CD14-positive monocyte (primary cell): ENCODE results near the gene ZNF181. TPM values are rescaled to one million over a fixed set of nuclear protein-coding genes. Genes with fewer than 3 reads are reported as not detected.

ENCODE experiments used
- DNase-seq, 3 donors: peaks; one replicate each; pipeline ENCODE4 v3.0.0-alpha.2; 2011 to 2022
- H2AFZ ChIP-seq: 2 replicates; pipeline ENCODE4 v1.6.0; 2012; ENCODE audit warnings: mild to moderate bottlenecking, low read depth, low read length, inconsistent platforms; ENCODE audit not compliant: insufficient read depth, poor library complexity, severe bottlenecking
- H3K27ac ChIP-seq, 2 donors: 1 replicate in 1 of 2; 2 replicates in 1 of 2; pipeline ENCODE4 v1.5.1; 2012 to 2013; ENCODE audit warnings: low read length in 2 of 2, control low read depth in 1 of 2, inconsistent platforms in 1 of 2, low read depth in 1 of 2, mild to moderate bottlenecking in 1 of 2
- H3K27me3 ChIP-seq, 2 donors: one replicate each; pipeline versions ENCODE4 v1.6.0 to v1.6.1; 2011 to 2013; ENCODE audit warnings: low read length in 2 of 2; ENCODE audit not compliant: control insufficient read depth in 2 of 2, insufficient read depth in 2 of 2
- H3K36me3 ChIP-seq, 2 donors: replicated peaks in 1 of 2; 1 replicate in 1 of 2; 2 replicates in 1 of 2; pipeline versions ENCODE4 v1.5.1 to v1.6.1; 2012 to 2013; ENCODE audit warnings: low read length in 2 of 2, control low read depth in 1 of 2, inconsistent platforms in 1 of 2, mild to moderate bottlenecking in 1 of 2; ENCODE audit not compliant: insufficient read depth in 2 of 2, control insufficient read depth in 1 of 2
- H3K4me1 ChIP-seq, 2 donors: 1 replicate in 1 of 2; 2 replicates in 1 of 2; pipeline versions ENCODE4 v1.5.1 to v1.6.1; 2012 to 2013; ENCODE audit warnings: low read length in 2 of 2, control low read depth in 1 of 2, inconsistent platforms in 1 of 2, mild to moderate bottlenecking in 1 of 2, moderate library complexity in 1 of 2; ENCODE audit not compliant: insufficient read depth in 2 of 2, control insufficient read depth in 1 of 2
- H3K4me2 ChIP-seq: replicated peaks from 2 replicates; pipeline ENCODE3; 2012; ENCODE audit warnings: low read length, moderate library complexity, mild to moderate bottlenecking; ENCODE audit not compliant: poor library complexity, severe bottlenecking; ENCODE audit errors: extremely low read depth
- H3K4me3 ChIP-seq, 3 experiments: fragments of 200-600 bp in 1 of 3; sonication (generic) in 1 of 3; replicated peaks in 1 of 3; 1 replicate in 2 of 3; 2 replicates in 1 of 3; pipeline ENCODE4 v1.5.1; 2011 to 2013; ENCODE audit warnings: low read length in 3 of 3, mild to moderate bottlenecking in 3 of 3, control low read depth in 2 of 3, low read depth in 2 of 3, inconsistent platforms in 1 of 3, moderate library complexity in 1 of 3
- H3K79me2 ChIP-seq: 2 replicates; pipeline ENCODE4 v1.6.0; 2012; ENCODE audit warnings: mild to moderate bottlenecking, control low read depth, inconsistent platforms, low read length, moderate library complexity; ENCODE audit not compliant: insufficient read depth
- H3K9ac ChIP-seq: 2 replicates; pipeline ENCODE4 v1.6.0; 2017; ENCODE audit warnings: low read length, mild to moderate bottlenecking; ENCODE audit not compliant: insufficient read depth, poor library complexity, severe bottlenecking
- H3K9me3 ChIP-seq, 2 donors: replicated peaks in 1 of 2; 1 replicate in 1 of 2; 2 replicates in 1 of 2; pipeline versions ENCODE4 v1.5.1 to v1.6.1; 2012 to 2013; ENCODE audit warnings: low read length in 2 of 2, control low read depth in 1 of 2; ENCODE audit not compliant: control insufficient read depth in 1 of 2, insufficient read depth in 1 of 2
- H4K20me1 ChIP-seq: 2 replicates; pipeline ENCODE4 v1.6.0; 2012; ENCODE audit warnings: mild to moderate bottlenecking, low read length, control low read depth, moderate library complexity; ENCODE audit not compliant: insufficient read depth
- H3K27ac Mint-ChIP-seq, 7 donors: one replicate each; pipeline ENCODE4 v1.8.0; 2020; ENCODE audit warnings: mild to moderate bottlenecking in 7 of 7, mixed read lengths in 7 of 7, moderate library complexity in 6 of 7, inconsistent platforms in 2 of 7
- H3K27me3 Mint-ChIP-seq, 3 donors: one replicate each; pipeline ENCODE4 v1.8.0; 2021 to 2022; ENCODE audit warnings: low read depth in 3 of 3, mild to moderate bottlenecking in 3 of 3, mixed read lengths in 3 of 3, moderate library complexity in 3 of 3, inconsistent platforms in 1 of 3
- H3K36me3 Mint-ChIP-seq, 2 donors: one replicate each; pipeline ENCODE4 v1.8.0; 2020; ENCODE audit warnings: mixed read lengths in 2 of 2, inconsistent platforms in 1 of 2, mild to moderate bottlenecking in 1 of 2
- H3K4me1 Mint-ChIP-seq: one replicate; pipeline ENCODE4 v1.8.0; 2020; ENCODE audit warnings: mild to moderate bottlenecking, mixed read lengths
- H3K4me3 Mint-ChIP-seq, 2 donors: one replicate each; pipeline ENCODE4 v1.8.0; 2020; ENCODE audit warnings: mild to moderate bottlenecking in 2 of 2, mixed read lengths in 2 of 2, moderate library complexity in 1 of 2
- H3K9me3 Mint-ChIP-seq, 7 donors: one replicate each; pipeline ENCODE4 v1.8.0; 2020 to 2022; ENCODE audit warnings: mixed read lengths in 7 of 7, mild to moderate bottlenecking in 6 of 7, moderate library complexity in 6 of 7, inconsistent platforms in 2 of 7
- CTCF ChIP-seq: fragments of 200-600 bp; IDR thresholded peaks from one replicate; pipeline ENCODE4 v1.8.0; 2022; ENCODE audit warnings: antibody characterized with exemption, mild to moderate bottlenecking
- WGBS: methylation state at CpG from one replicate; pipeline ENCODE4 v1.1.5; 2013; ENCODE audit warnings: missing lambda C conversion rate; ENCODE audit not compliant: insufficient coverage; 5-methylcytosine and 5-hydroxymethylcytosine counted together
- intact Hi-C, 2 donors: fragments of 100-400 bp; cut with micrococcal nuclease; formaldehyde crosslinking; loops; one replicate each; pipeline versions ENCODE4 v1.15.0 to v1.15.1; 2023
- polyA plus RNA-seq, 3 donors: library from polyadenylated mRNA; depleted of rRNA in 1 of 3; unstranded in 2 of 3; stranded (reverse) in 1 of 3; fragments of 300-500 nt in 2 of 3; fragments of >200 nt in 1 of 3; fragmentation: Illumina TruSeq in 2 of 3; gene quantifications; 1 replicate in 2 of 3; 2 replicates in 1 of 3; pipeline ENCODE4 v1.2.3, GENCODE V29; 2012 to 2021

ZNF181 gene
- polyA plus RNA-seq, 3 donors: 2.3 to 5.7 (median 3.0) TPM

DNA sequence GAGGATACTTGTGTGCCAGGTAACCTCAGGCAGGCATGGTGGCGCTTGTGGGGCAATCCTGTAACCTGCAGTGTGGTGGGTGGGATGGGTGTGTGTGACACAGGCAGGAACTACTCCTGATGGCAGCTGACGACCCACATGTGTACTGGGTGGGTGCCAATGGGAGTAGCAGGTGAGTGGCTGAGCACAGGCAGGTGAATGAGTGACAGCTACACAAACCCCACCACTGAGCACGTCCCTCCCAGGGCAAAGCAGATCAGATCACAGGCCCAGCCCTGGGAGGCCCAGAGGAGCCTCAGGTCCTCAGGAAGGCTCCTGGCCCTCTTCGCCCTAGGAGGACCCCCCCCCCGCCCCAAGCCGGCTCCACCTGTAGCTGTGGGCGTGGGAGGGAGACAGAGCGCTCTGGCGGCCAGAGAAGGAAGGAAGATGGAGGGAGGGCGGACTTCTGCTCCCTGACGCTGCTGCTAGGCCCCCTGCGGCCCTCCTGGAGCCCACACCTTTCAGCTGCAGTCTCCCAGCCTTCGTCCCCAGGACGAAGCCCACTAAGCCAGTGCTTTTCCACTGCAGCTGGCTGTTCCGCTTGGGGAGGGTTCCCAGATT, 1.3 kb upstream of the ZNF181 start:
- Mint-ChIP-seq H3K27ac (peak overlapping the region in 1 of 7 donors; percentile 64), H3K4me3 (peak overlapping the region; percentile 35 to 37), H3K27me3 (peaks cover 1 to 3% (median 3%) of the 10 kb centered on the region in 3 donors), H3K36me3 (peaks cover 16 to 18% of the 10 kb centered on the region in 2 donors), H3K4me1 (peaks cover 14% of the 10 kb centered on the region), H3K9me3 (peaks cover 13 to 44% (median 39%) of the 10 kb centered on the region in 7 donors)
- no peaks in the 10 kb centered on the region for H3K27me3 ChIP-seq
- WGBS: 100% methylated on average over 1 of the region's 15 CpGs
- peak overlapping the region; percentile 92 for H2AFZ ChIP-seq
- no peak for TF ChIP-seq CTCF
- no peaks in the 10 kb centered on the region for H4K20me1 ChIP-seq
- peak overlapping the region; percentile 85 for H3K9ac ChIP-seq
- peak overlapping the region; percentile 94 for H3K4me2 ChIP-seq
- peak overlapping the region in 1 of 2 donors; percentile 74 for H3K27ac ChIP-seq
- peak overlapping the region in 2 of 3 experiments; percentile 83 to 94 for H3K4me3 ChIP-seq
- H3K4me1 ChIP-seq: peaks cover 16 to 24% of the 10 kb centered on the region in 2 donors
- H3K79me2 ChIP-seq: no peaks in the 10 kb centered on the region
- intact Hi-C loops: loop anchor here (5.0 kb wide), 2 partner anchors 40 to 55 kb away; partner anchors contain the start of genes SCGB2B2 (in 1 of the 2), ZNF302 (in 1 of the 2) and ZNF599 (in 1 of the 2)
- H3K36me3 ChIP-seq: peaks cover under 1 to 6% of the 10 kb centered on the region in 2 donors
- H3K9me3 ChIP-seq: peaks cover 10 to 26% of the 10 kb centered on the region in 2 donors
- DNase-seq: no peak

GRCh38 chr19:34733266-34733745, 737 bp upstream of the ZNF181 start:
- Mint-ChIP-seq H3K27me3 (peaks cover 0 to 3% (median 1%) of the 10 kb centered on the region in 3 donors), H3K4me1 (peaks cover 14% of the 10 kb centered on the region), H3K27ac (peak overlapping the region; percentile 93 to 97 (median 96)), H3K9me3 (peaks cover 17 to 48% (median 43%) of the 10 kb centered on the region in 7 donors), H3K36me3 (peaks cover 21 to 22% of the 10 kb centered on the region in 2 donors), H3K4me3 (peak overlapping the region; percentile 91 to 93)
- peak overlapping the region; percentile 85 for H3K9ac ChIP-seq
- intact Hi-C loops: loop anchor here (5.0 kb wide), 2 partner anchors 39 to 56 kb away; partner anchors contain the start of genes SCGB2B2 (in 1 of the 2), ZNF302 (in 1 of the 2) and ZNF599 (in 1 of the 2)
- H3K4me2 ChIP-seq: peak overlapping the region; percentile 94
- peak; percentile 48 to 77 (median 66) for DNase-seq
- H3K79me2 ChIP-seq: no peaks in the 10 kb centered on the region
- TF ChIP-seq CTCF: no peak
- H3K9me3 ChIP-seq: peaks cover 16 to 30% of the 10 kb centered on the region in 2 donors
- H3K36me3 ChIP-seq: peaks cover 2 to 6% of the 10 kb centered on the region in 2 donors
- H3K4me1 ChIP-seq: peaks cover 16 to 24% of the 10 kb centered on the region in 2 donors
- 0% methylated on average over 10 of the region's 13 CpGs for WGBS
- H3K27ac ChIP-seq: peak overlapping the region; percentile 74 to 87
- no peaks in the 10 kb centered on the region for H4K20me1 ChIP-seq
- H2AFZ ChIP-seq: peak overlapping the region; percentile 92
- peak overlapping the region; percentile 81 to 94 (median 83) for H3K4me3 ChIP-seq
- H3K27me3 ChIP-seq: no peaks in the 10 kb centered on the region
